GM18517 (cell line): ENCODE results near the gene YY1.
"Not testable (repeated sequence)": the region's sequence is repeated elsewhere in the genome, so short reads cannot be mapped to it uniquely, and the experiment has no call there.

Experiments
- ATAC-seq: cut with Tn5 transposase; IDR thresholded peaks from one replicate; pipeline ENCODE4 v1.9.1; 2021; ENCODE audit warnings: mild to moderate bottlenecking, moderate library complexity; ENCODE audit not compliant: unreplicated experiment

The YY1 gene

GRCh38 chr14:100283436-100283835, 44.5 kb downstream of the YY1 start:
- not testable (repeated sequence) for ATAC-seq

GRCh38 chr14:100283984-100284881, 45.3 kb downstream of the YY1 start:
- ATAC-seq = no peak

- ATAC-seq = peak; percentile 77
Observed at GRCh38 chr14:100285021-100285912, 46.3 kb downstream of the YY1 start.

- ATAC-seq = no peak
Observed at GRCh38 chr14:100285913-100286400, 47.0 kb downstream of the YY1 start.

GRCh38 chr14:100286484-100287191, 47.7 kb downstream of the YY1 start:
- ATAC-seq = no peak

- no peak for ATAC-seq
Observed at GRCh38 chr14:100287202-100287997, 48.5 kb downstream of the YY1 start.

GRCh38 chr14:100287998-100288295, 49.0 kb downstream of the YY1 start:
- not testable (repeated sequence) for ATAC-seq

GRCh38 chr14:100288382-100289185, 49.6 kb downstream of the YY1 start:
- no peak for ATAC-seq

- no peak for ATAC-seq
Observed at GRCh38 chr14:100289916-100290606, 51.1 kb downstream of the YY1 start.

- ATAC-seq = no peak
Observed at GRCh38 chr14:100290607-100291304, 51.8 kb downstream of the YY1 start.

- ATAC-seq = no peak
Observed at GRCh38 chr14:100291305-100292075, 52.5 kb downstream of the YY1 start.

- no peak for ATAC-seq
Observed at GRCh38 chr14:100292301-100292775, 53.4 kb downstream of the YY1 start.

- ATAC-seq = no peak
Observed at GRCh38 chr14:100292776-100293461, 54.0 kb downstream of the YY1 start.

GRCh38 chr14:100293497-100294212, 54.7 kb downstream of the YY1 start:
- ATAC-seq = no peak

GRCh38 chr14:100294213-100294962, 55.4 kb downstream of the YY1 start:
- no peak for ATAC-seq
